GM12875 (cell line): Measurements from ENCODE around the gene RPIA.
"Not testable (repeated sequence)": the region's sequence is repeated elsewhere in the genome, so short reads cannot be mapped to it uniquely, and the experiment has no call there.

Experiments
- H3K4me3 ChIP-seq: one replicate; pipeline ENCODE4 v1.5.1; 2011; ENCODE audit warnings: low read depth, low read length, control low read depth
- CTCF ChIP-seq: IDR thresholded peaks from 2 replicates; pipeline ENCODE4 v1.5.1; 2011; ENCODE audit warnings: low read depth, mild to moderate bottlenecking, control low read depth, inconsistent platforms, low read length, moderate library complexity, borderline replicate concordance; ENCODE audit not compliant: insufficient read depth

RPIA gene

GRCh38 chr2:88770016-88770415, 78.5 kb downstream of the RPIA start:
- TF ChIP-seq CTCF = no peak
- H3K4me3 ChIP-seq = no peak overlapping the region

- not testable (repeated sequence) for H3K4me3 ChIP-seq
These were observed 82.0 kb downstream of the RPIA start for GRCh38 chr2:88773233-88774028.

- H3K4me3 ChIP-seq = not testable (repeated sequence)
These were observed 97.7 kb downstream of the RPIA start for GRCh38 chr2:88789213-88789612.

GRCh38 chr2:88795932-88796331, 104.5 kb downstream of the RPIA start:
- H3K4me3 ChIP-seq = not testable (repeated sequence)

GRCh38 chr2:88796523-88796922, 105.0 kb downstream of the RPIA start:
- H3K4me3 ChIP-seq = not testable (repeated sequence)

GRCh38 chr2:88797164-88797563, 105.7 kb downstream of the RPIA start:
- not testable (repeated sequence) for H3K4me3 ChIP-seq
